Activated naive CD8-positive, alpha-beta T cell treated with anti-CD3 and anti-CD28 coated beads for 36 hours (primary cell): Measurements from ENCODE around the gene GJB2. TPM values are rescaled to one million over a fixed set of nuclear protein-coding genes. Genes with fewer than 3 reads are reported as not detected.
A peak's percentile ranks its signal among the peaks of the same experiment; 100 is the strongest.

Source experiments
- DNase-seq: peaks from one replicate; pipeline ENCODE4 v3.0.0; 2021
- H3K27ac Mint-ChIP-seq: one replicate; pipeline ENCODE4 v1.8.0; 2022; ENCODE audit warnings: mild to moderate bottlenecking, moderate library complexity, mixed read lengths
- H3K27me3 Mint-ChIP-seq: one replicate; pipeline ENCODE4 v1.8.0; 2022; ENCODE audit warnings: mild to moderate bottlenecking, mixed read lengths
- H3K36me3 Mint-ChIP-seq: one replicate; pipeline ENCODE4 v1.8.0; 2021; ENCODE audit warnings: mild to moderate bottlenecking, mixed read lengths
- H3K4me1 Mint-ChIP-seq: one replicate; pipeline ENCODE4 v1.8.0; 2021; ENCODE audit warnings: mixed read lengths
- H3K4me3 Mint-ChIP-seq: one replicate; pipeline ENCODE4 v1.8.0; 2022; ENCODE audit warnings: mild to moderate bottlenecking, moderate library complexity, mixed read lengths
- H3K9me3 Mint-ChIP-seq: one replicate; pipeline ENCODE4 v1.8.0; 2022; ENCODE audit warnings: mixed read lengths
- total RNA-seq, 2 experiments: library from RNA; stranded (reverse); gene quantifications; one replicate each; pipeline ENCODE4 v1.2.3, GENCODE V29; 2021

The GJB2 gene
- total RNA-seq = 1 to 10 TPM; 1.8 to 2.1 TPM

DNA sequence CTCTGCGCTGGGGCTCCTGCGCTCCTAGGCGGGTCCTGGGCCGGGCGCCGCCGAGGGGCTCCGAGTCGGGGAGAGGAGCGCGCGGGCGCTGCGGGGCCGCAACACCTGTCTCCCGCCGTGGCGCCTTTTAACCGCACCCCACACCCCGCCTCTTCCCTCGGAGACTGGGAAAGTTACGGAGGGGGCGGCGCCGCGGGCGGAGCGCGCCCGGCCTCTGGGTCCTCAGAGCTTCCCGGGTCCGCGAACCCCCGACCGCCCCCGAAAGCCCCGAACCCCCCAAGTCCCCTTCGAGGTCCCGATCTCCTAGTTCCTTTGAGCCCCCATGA, at the start of gene GJB2:
TSS of gene GJB2 (minus strand) at position 103 of the 326 bp plus-strand sequence. CDS start 3,357 bp downstream, outside the sequence.
- H3K4me1 Mint-ChIP-seq = peaks cover 26% of the 10 kb centered on the region
- peaks cover 65% of the 10 kb centered on the region for H3K27me3 Mint-ChIP-seq
- H3K27ac Mint-ChIP-seq = no peak within 1 kb of the TSS
- H3K9me3 Mint-ChIP-seq = no peaks in the 10 kb centered on the region
- no peaks in the 10 kb centered on the region for H3K36me3 Mint-ChIP-seq
- DNase-seq = peak; percentile 16
- H3K4me3 Mint-ChIP-seq = peak within 1 kb of the TSS; percentile 69

DNA sequence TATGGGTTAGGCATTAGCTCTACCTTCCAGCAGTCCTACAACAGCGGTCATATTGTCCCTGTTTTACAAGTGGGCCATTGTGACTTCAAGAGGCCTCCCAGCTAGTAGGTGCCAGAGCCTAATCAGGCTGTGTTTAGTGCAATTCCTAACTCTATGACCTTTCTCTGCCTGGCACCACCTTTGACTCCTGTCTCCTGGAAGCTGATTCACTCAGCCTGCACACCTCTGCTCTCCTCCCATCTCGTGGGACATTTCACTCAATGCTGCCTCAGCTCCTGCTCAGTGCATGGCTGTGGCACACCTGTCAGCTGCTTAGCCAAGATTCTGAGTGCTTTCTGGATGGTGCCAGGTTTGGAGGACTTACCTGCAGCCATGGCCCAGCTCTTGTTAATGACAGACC, 48.9 kb upstream of the GJB2 start:
- Mint-ChIP-seq H3K9me3 (peaks cover 2% of the 10 kb centered on the region), H3K36me3 (no peaks in the 10 kb centered on the region), H3K4me3 (no peak overlapping the region), H3K4me1 (no peaks in the 10 kb centered on the region), H3K27ac (no peak overlapping the region), H3K27me3 (peaks cover 4% of the 10 kb centered on the region)
- DNase-seq = no peak

DNA sequence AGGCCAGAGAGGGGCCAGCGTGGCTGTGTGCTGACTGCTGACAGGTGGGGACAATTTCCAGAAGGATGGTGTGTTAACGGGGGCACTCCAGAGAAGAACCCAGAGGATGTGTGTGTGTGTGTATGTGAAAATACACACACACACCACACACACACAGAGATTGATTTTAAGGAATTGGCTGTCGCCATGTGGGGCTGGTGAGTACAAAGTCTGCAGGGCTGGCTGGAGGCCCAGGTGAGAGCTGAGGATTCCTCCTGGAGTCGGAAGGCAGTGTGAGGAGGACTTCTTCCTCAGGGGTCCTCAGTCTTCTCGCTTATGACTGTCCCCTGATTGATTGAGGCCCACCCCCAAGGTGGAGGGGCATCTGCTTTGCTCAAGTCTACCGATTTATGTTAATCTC, 47.0 kb upstream of the GJB2 start:
- Mint-ChIP-seq H3K36me3 (no peaks in the 10 kb centered on the region), H3K4me3 (no peak overlapping the region), H3K9me3 (peaks cover under 1% of the 10 kb centered on the region), H3K27ac (no peak overlapping the region), H3K27me3 (peaks cover 4% of the 10 kb centered on the region), H3K4me1 (no peaks in the 10 kb centered on the region)
- no peak for DNase-seq

DNA sequence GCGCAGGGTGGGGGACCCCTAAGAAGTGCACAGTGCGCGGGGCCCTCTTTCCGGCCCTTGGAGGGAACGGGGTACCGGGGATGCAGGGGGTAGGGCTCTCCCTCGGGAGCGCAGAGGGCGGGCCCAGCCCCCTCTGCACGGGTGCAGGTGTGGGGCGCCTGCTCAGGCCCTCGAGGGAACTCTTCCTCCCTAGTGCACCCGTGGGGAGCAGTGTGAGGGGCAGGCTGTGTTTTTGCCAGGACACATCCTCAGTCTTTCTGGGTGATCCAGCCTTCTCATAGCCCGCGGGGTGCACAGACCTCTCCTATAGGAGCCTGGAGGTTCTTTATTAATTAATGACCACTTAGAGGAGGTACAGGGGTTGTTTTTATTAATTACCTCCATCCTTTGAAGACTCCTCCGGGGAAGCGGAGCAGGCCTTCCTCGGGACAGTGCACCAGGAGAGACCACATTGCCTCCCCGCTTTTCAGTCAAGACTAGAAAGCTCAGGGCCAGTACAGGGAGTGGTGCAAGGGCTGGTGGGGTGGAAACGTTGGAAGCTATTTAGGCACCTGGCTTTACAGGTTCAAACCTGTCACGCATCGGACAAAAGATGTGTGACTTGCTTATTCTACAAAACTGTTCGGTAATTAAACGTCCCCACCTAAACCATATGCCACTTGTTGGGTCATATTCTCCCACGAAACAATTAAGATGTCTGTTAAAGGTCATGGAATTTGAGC, 40.0 kb upstream of the GJB2 start:
- H3K4me1 Mint-ChIP-seq = peaks cover 12% of the 10 kb centered on the region
- H3K9me3 Mint-ChIP-seq = no peaks in the 10 kb centered on the region
- no peak for DNase-seq
- H3K36me3 Mint-ChIP-seq = no peaks in the 10 kb centered on the region
- H3K4me3 Mint-ChIP-seq = peak overlapping the region; percentile 35
- H3K27ac Mint-ChIP-seq = no peak overlapping the region
- H3K27me3 Mint-ChIP-seq = peaks cover 15% of the 10 kb centered on the region

DNA sequence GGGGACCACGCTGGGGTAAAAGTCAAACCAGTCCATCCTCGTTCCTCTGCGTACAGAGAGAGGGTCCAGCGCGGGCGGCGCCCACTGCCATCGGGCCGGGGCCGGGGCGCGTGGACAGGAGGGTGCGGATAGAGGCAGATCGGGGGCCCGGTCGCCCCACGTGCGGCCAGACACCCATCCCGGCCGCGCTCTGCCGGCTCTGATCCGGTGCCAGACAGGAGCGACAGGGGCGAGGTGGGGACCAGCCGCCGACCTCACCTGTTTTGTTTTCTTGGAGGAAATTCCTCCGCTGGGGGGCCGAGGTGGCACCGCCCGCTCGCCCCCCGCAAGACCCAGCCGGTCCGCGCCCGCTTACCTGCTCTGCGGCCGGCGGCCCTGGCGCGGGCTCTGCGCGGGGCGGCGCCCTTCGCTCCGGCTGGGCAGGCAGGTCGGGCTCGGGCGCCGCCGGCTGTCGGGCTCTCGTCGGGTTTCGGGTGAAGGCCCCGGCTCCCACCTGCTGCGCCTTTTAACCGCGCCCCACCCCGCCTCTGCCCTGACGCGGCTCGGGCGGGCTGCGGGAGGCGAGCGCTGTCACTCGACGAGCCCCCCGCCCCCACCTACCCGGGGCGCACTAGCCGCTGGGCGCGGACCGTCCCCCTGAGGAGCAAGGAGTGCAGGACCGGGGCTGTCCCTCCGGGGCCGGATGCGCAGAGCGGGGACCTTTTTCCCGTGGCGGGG, 39.3 kb upstream of the GJB2 start, which contains the start of gene GJB6:
TSS of gene GJB6 (minus strand) at position 481 of the 717 bp plus-strand sequence. CDS start 8,839 bp downstream, outside the sequence.
- no peaks in the 10 kb centered on the region for H3K36me3 Mint-ChIP-seq
- peaks cover 12% of the 10 kb centered on the region for H3K4me1 Mint-ChIP-seq
- no peaks in the 10 kb centered on the region for H3K9me3 Mint-ChIP-seq
- peak within 1 kb of the TSS; percentile 71 for H3K27ac Mint-ChIP-seq
- peak within 1 kb of the TSS; percentile 83 for H3K4me3 Mint-ChIP-seq
- peak; percentile 63 for DNase-seq
- peaks cover 14% of the 10 kb centered on the region for H3K27me3 Mint-ChIP-seq

DNA sequence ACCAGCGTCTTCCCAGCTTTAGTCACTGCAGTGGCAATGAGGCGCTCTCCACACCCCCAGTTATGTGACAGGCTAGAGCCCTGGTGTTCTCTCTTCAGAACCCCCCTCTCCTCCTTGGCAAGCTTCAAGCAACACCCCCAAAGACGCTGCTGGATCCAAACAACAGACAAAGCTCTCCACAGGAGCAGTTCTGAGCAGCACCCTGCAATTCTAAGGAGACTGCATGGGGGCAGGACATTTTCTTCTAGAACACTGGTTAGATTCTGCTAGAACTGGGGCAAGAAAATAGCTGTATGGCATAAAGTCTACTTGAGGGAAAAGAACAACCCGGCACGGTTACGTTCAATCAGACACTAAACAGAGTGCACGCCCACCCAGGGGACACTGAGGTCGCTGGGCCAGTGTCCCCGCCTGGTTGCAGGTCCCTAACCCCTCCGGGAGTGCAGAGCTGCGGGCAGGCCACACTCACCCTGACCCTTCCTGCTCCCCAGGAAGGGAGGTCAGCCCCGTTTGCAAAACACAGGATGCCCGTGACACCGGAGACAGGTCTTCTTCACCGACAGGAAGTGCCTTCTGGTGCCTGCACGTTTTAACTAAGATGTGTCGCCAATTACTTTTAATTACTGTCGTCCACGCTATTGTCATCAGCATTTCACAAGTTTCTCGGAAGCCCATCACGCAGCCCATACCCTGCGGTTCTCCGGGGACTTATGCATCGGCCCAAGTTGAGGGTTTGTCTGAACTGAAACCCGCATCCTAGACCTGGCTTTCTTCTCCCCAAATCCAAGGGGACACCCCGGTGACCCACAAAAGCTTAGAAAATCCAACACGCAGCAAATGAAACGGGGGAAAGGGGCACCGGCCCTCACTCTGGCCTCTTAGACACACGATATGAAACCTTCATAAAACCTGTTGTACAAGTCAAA, 38.4 kb upstream of the GJB2 start:
- H3K27me3 Mint-ChIP-seq = peaks cover 14% of the 10 kb centered on the region
- H3K36me3 Mint-ChIP-seq = no peaks in the 10 kb centered on the region
- DNase-seq = peak; percentile 9
- H3K4me1 Mint-ChIP-seq = peaks cover 12% of the 10 kb centered on the region
- H3K4me3 Mint-ChIP-seq = peak overlapping the region; percentile 83
- H3K9me3 Mint-ChIP-seq = no peaks in the 10 kb centered on the region
- peak overlapping the region; percentile 71 for H3K27ac Mint-ChIP-seq

DNA sequence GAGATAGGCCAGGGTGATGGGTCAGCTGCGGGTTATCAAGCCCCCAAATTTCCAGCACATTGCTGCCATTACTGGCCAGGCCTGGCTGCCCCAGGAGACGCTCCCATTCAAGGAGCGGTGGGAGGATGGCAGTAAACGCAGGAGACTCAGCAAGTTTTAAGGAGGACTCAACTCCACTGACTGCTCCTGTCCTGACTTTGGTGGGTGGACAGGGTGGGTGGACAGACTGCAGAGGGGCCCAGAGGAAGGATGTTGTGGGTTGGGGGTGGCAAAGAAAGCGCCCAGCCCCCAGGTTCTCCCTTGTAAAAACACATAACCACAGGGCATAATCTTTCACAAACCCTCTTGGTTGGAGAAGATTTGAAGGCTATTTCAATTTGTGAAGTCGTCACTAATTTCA, 35.0 kb upstream of the GJB2 start:
- H3K27me3 Mint-ChIP-seq = peaks cover 5% of the 10 kb centered on the region
- no peak overlapping the region for H3K4me3 Mint-ChIP-seq
- peaks cover 5% of the 10 kb centered on the region for H3K36me3 Mint-ChIP-seq
- H3K9me3 Mint-ChIP-seq = no peaks in the 10 kb centered on the region
- H3K27ac Mint-ChIP-seq = no peak overlapping the region
- DNase-seq = no peak
- peaks cover 11% of the 10 kb centered on the region for H3K4me1 Mint-ChIP-seq

DNA sequence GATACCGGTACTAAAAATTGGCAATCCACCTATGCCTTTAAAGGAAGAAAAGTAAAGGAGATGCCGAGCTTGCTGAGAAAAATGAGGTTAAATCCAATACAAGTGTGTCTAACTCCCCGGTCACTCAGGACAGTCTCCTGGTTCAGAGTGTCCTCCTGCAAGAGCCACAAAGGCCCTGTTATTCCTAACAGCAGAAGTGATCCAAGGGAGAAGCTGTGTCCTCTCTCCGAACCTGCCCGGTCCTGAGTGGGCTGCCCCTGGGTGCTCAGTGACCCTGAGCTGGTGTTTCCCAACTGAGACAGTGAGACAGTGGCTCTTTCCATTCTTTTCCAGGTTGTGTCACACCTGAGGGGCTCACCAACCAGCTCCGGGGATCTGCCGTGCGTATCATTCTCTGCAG, 34.5 kb upstream of the GJB2 start:
- Mint-ChIP-seq H3K36me3 (peaks cover 7% of the 10 kb centered on the region), H3K4me3 (no peak overlapping the region), H3K27ac (no peak overlapping the region), H3K27me3 (peaks cover 3% of the 10 kb centered on the region), H3K9me3 (no peaks in the 10 kb centered on the region), H3K4me1 (peaks cover 10% of the 10 kb centered on the region)
- no peak for DNase-seq

DNA sequence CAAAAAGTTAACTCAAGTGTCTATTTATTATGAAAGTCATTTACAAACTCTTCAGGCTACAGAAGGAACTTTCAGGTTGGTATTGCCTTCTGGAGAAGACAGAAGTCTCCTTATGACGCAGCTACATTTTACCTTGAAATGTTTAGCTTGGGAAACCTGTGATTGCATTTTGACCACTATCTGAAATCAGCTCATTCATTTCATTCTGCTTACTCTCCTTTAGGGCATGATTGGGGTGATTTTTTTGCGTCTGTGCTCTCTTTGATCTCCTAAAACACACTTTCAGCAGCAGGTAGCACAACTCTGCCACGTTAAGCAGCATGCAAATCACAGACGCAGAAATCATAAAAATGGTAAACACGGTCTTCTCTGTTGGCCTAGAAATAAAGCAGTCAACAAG, 29.8 kb upstream of the GJB2 start:
- no peaks in the 10 kb centered on the region for H3K27me3 Mint-ChIP-seq
- peaks cover 16% of the 10 kb centered on the region for H3K36me3 Mint-ChIP-seq
- H3K4me1 Mint-ChIP-seq = peaks cover 18% of the 10 kb centered on the region
- no peak overlapping the region for H3K4me3 Mint-ChIP-seq
- peaks cover 3% of the 10 kb centered on the region for H3K9me3 Mint-ChIP-seq
- no peak overlapping the region for H3K27ac Mint-ChIP-seq
- no peak for DNase-seq

DNA sequence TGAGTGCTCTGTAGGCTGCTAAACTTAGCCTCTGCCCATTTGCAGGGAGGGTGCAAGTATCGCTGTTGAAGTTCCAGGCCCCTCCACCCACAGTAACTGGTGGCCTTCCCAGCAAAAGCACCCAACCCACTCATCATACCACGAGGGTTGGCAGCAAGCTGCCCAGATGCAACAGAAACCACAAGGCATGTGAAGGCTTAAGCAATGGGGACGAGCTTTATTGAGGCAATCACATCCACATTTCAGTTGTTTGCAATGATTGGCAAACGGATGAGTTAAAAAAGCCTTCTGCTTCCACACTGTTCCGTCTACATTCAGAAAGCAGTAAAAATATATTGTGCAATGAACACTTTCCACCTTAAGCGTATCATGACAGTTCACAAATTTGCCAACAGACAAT, 29.0 kb upstream of the GJB2 start:
- Mint-ChIP-seq H3K27ac (no peak overlapping the region), H3K4me1 (peaks cover 18% of the 10 kb centered on the region), H3K36me3 (peaks cover 16% of the 10 kb centered on the region), H3K9me3 (peaks cover 3% of the 10 kb centered on the region), H3K27me3 (no peaks in the 10 kb centered on the region), H3K4me3 (no peak overlapping the region)
- no peak for DNase-seq

DNA sequence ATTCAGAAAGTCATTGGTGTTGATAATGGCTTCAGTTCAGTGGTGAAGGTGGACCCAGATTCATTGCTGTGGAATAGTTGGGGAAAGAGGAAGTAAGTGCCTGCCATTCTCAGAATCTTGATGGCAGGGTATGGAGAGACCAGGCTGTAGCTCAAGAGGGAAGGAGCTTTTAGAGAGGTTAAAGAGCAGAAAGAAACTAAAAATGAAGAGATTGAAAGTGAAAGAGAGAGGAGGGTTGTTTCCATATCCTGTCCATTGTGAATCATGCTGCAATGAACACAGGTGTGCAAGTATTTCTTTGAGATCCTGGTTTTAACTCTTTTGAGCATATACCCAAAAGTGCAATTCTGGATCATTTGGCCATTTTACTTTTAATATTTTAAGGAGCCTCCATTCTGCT, 26.8 kb upstream of the GJB2 start:
- Mint-ChIP-seq H3K27ac (peak overlapping the region; percentile 71), H3K9me3 (peaks cover 3% of the 10 kb centered on the region), H3K4me1 (peaks cover 18% of the 10 kb centered on the region), H3K27me3 (no peaks in the 10 kb centered on the region), H3K36me3 (peaks cover 16% of the 10 kb centered on the region), H3K4me3 (peak overlapping the region; percentile 23)
- no peak for DNase-seq

DNA sequence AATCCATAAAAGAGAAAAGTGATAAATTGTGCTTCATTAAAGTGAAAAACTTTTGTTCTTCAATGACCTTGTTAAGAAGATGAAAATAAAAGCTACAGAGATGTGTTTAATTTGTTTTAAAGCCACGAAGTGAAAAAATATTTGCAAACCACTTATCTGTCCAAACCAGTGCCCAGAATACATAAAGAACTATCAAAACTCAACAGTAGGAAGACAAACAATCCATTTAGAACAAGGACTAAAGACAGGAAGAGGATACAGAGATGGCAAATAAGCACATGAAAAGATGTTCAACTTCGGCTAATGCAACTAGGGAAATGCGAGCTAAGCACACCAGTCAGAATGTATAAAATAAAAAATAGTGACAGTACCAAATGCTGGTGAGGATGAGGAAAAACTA, 24.4 kb upstream of the GJB2 start:
- Mint-ChIP-seq H3K4me3 (no peak overlapping the region), H3K4me1 (peaks cover 18% of the 10 kb centered on the region), H3K36me3 (peaks cover 9% of the 10 kb centered on the region), H3K27ac (no peak overlapping the region), H3K9me3 (peaks cover 4% of the 10 kb centered on the region), H3K27me3 (no peaks in the 10 kb centered on the region)
- DNase-seq = no peak

DNA sequence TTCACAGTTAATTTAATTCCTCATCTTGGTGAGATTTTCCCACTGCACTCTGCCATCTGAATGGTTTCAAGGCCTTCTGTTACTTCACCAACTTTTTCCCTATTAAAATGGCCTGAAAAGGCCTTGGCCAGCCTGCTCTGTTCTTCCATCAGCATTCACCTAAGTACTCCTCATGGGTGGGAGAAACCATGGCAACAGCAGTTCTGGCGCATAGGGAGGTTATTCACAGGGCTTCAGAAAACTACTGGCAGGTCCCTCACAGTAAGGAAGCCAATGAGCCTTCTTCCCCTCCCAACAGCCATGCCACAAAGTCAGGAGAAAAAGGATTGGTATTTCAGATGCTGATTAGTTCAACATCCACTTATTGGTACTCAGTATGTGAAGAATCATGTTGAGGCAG, 17.2 kb upstream of the GJB2 start:
- H3K27me3 Mint-ChIP-seq = peaks cover 12% of the 10 kb centered on the region

DNA sequence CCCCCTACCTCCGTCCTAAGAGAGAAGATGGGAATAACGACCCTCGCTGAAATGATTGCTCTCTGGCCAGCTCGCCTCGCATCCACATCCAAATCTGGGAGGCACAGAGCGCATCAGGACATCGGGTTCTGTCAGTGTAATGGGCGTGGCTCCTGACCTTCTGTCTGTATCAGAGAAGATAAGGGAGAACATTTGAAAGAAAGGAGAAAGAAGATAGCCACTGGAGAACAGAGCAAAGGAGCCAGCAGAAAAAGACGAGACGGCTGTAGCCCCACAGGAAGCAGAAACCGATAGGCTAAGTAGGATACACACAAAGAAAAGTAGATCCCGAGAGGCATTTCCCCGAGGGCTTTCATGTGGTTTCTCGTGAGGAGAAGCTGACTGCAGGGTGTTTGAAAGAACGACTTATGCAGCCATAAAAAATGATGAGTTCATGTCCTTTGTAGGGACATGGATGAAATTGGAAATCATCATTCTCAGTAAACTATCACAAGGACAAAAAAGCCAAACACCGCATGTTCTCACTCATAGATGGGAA, 14.0 kb upstream of the GJB2 start:
- Mint-ChIP-seq H3K27ac (no peak overlapping the region), H3K4me1 (no peaks in the 10 kb centered on the region), H3K9me3 (peaks cover under 1% of the 10 kb centered on the region), H3K4me3 (no peak overlapping the region), H3K36me3 (peaks cover under 1% of the 10 kb centered on the region), H3K27me3 (peaks cover 17% of the 10 kb centered on the region)
- no peak for DNase-seq

More for the DNA sequence above, 17.2 kb upstream of the GJB2 start:
- no peak for DNase-seq
- Mint-ChIP-seq H3K27ac (no peak overlapping the region), H3K4me1 (no peaks in the 10 kb centered on the region), H3K9me3 (peaks cover 2% of the 10 kb centered on the region), H3K36me3 (no peaks in the 10 kb centered on the region), H3K4me3 (no peak overlapping the region)
